Measurements from ENCODE around the gene PRRT2.
"Not testable (repeated sequence)": the region's sequence is repeated elsewhere in the genome, so short reads cannot be mapped to it uniquely, and the experiment has no call there.

PRRT2 gene

DNA sequence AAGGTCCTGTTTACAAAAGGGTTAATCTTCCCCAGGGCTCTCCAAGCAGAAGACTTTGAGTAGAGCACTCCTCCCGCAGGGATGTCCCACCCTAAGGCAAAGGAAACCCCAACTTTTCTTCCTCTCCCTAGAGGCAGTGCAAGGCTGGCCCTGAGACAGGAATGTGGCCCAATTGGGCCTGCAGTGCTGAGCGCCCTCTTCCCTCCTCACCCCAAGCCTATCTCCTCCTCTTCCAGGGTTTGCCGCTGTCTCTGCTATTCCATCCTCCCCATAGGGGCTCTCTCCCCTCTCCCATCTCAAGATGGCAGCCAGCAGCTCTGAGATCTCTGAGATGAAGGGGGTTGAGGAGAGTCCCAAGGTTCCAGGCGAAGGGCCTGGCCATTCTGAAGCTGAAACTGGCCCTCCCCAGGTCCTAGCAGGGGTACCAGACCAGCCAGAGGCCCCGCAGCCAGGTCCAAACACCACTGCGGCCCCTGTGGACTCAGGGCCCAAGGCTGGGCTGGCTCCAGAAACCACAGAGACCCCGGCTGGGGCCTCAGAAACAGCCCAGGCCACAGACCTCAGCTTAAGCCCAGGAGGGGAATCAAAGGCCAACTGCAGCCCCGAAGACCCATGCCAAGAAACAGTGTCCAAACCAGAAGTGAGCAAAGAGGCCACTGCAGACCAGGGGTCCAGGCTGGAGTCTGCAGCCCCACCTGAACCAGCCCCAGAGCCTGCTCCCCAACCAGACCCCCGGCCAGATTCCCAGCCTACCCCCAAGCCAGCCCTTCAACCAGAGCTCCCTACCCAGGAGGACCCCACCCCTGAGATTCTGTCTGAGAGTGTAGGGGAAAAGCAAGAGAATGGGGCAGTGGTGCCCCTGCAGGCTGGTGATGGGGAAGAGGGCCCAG, 1.0 kb downstream of the PRRT2 start:
- DNase-seq: no peak

DNA sequence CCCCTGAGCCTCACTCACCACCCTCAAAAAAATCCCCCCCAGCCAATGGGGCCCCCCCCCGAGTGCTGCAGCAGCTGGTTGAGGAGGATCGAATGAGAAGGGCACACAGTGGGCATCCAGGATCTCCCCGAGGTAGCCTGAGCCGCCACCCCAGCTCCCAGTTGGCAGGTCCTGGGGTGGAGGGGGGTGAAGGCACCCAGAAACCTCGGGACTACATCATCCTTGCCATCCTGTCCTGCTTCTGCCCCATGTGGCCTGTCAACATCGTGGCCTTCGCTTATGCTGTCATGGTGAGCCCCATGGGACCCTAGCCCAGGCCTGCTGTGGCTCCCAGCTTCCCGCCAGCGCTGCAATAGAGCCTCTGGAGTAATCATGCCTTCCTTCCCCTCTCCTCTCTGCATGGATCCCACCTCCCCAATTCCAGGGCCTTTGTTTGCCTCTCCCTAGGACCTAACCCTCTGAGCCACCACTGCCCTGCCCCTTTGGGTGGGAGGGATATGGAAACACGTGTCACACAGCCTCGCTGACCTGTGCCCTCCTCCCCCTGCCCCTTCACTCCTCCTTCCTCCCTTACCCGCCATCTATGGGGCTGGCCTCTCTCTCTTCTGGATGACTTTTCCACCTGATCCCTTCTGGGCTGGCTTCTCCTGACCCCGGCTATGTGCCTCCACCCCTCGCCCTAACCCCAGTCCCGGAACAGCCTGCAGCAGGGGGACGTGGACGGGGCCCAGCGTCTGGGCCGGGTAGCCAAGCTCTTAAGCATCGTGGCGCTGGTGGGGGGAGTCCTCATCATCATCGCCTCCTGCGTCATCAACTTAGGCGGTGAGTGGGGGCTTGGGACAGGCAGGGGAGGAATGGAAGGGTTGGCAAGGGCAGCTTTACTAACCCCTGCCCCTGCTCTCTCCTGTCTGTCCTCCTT, 1.9 kb downstream of the PRRT2 start:
- DNase-seq: no peak

DNA sequence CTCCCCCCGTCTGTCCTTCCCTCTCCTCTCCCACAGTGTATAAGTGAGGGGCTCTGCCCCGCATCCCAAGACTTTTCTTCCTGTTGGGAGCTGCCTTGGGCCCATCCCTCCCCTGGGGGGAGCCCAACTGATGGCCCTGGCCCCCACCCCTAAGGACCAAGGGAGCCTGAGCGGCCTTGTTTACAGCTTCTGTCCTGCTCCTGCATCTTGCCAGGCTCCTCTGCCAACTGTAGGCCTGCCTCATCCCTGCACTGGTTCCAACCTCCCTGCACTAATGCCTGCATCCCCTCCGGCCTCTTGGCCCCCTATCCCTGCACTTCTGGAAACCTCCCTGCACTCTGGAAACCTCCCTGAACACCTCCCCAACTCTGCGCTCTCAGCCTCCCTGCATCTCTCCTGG, 2.6 kb downstream of the PRRT2 start:
- DNase-seq: no peak

DNA sequence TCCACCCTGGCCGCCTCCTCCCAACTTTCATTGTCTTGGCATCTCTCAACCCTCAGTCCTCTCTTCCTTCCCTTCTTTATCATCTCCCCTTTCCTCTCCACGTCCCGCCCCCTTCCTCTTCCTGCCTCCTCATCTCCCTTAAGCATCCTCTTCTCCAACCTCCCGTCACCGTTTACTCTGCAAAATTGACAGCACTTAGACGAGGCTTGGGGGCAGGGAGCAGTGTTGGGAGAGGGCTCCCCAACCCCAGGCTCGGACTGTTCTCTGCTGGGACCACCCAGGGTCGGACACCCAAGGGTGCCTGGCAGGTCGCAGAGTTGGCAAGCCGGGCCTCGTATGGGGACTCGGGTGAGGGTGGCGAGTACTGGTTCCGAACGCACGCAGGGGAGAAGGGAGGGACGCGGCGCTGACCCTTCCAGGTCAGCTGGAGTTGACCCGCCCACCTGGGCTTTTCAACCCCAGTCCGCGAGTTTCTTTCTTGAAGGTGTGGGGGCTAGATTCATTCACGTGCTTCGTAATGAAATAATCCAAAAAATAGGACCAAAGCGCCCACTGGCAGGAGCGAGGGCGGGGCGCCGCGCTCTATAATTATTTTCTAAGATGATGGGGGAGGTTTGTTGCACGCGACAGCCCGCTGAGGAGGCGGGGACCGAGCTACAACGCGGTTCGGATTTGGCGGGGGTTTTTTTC, 3.2 kb downstream of the PRRT2 start:
- DNase-seq: peak; percentile 78

DNA sequence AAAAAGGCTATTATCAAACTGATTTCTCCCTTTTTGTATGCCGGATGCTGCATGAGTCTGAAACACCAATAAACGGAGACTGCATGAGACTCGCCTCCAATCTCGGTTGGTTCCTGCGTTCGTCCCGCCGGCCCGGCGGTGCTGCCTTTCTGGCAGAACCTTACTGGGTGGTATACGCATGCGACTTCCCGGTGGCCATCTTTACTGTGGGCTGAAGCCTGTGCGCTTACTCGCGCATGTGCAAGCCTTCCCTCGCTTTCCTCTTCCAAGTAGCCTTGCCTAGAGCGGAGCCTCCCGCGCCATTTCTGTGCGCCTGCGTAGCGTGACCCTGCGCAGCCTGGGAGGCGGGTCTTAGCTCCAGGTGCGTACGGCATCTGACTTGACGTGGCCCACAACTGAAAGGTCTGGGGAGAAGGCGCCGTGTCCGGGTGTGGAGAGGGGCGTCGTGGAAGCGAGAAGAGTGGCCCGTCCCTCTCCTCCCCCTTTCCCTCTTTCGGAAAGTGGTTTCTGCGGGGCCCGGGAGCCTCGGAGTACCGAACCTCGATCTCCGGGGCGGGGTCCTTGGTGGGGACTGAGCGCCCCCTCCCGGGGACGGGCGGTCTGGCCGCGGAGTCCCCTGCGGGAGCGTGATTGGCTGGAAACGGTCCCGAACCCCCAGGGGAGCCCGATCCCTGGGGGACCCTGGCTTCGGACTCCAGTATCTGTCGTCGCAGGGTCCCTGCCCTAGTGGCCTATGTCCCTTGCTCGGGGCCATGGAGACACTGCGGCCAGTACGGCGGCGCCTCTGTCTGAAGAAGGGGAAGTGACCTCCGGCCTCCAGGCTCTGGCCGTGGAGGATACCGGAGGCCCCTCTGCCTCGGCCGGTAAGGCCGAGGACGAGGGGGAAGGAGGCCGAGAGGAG, 4.0 kb downstream of the PRRT2 start, which contains the start of gene PAGR1:
Gene PAGR1 (plus strand): TSS at position 360 of the 901 bp plus-strand sequence. CDS start 374 bp downstream, at position 734.
- DNase-seq: peak; percentile 99

DNA sequence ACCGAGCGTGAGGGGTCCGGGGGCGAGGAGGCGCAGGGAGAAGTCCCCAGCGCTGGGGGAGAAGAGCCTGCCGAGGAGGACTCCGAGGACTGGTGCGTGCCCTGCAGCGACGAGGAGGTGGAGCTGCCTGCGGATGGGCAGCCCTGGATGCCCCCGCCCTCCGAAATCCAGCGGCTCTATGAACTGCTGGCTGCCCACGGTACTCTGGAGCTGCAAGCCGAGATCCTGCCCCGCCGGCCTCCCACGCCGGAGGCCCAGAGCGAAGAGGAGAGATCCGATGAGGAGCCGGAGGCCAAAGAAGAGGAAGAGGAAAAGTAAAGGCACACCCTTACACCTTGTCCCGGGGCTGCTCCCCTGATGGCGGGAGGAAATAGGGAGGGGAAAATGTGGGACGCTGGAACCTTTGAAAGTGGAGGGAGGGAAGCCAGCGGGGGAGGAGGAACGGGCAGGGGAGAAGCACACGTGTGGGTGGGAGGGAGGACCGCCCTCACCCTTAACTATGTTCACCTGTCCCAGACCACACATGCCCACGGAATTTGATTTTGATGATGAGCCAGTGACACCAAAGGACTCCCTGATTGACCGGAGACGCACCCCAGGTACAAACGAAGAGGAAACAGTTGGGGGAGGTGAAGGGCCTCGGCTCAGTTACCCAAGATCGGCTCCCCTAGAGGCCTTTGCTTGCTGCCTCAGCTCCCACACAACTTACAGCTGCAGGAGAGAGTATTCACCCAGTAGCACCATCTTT, 4.9 kb downstream of the PRRT2 start:
- peak; percentile 52 for DNase-seq

DNA sequence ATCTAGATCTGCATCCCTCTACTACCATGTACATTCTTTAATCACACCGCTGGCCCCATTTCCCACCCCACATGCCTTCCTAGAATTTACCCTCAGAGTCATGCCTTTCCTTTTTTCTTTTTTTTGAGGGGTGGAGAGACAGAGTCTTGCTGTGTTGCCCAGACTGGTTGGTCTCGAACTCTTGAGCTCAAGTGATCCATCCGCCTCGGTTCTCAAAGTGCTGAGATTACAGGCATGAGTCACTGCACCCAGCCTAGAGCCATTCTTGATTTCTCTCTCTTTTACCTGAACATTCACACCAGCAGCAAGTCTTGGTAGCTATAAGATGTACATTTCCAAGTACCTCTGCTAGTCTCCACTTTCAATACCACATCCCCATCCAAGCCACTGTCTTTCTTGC, 6.1 kb downstream of the PRRT2 start:
- no peak for DNase-seq

DNA sequence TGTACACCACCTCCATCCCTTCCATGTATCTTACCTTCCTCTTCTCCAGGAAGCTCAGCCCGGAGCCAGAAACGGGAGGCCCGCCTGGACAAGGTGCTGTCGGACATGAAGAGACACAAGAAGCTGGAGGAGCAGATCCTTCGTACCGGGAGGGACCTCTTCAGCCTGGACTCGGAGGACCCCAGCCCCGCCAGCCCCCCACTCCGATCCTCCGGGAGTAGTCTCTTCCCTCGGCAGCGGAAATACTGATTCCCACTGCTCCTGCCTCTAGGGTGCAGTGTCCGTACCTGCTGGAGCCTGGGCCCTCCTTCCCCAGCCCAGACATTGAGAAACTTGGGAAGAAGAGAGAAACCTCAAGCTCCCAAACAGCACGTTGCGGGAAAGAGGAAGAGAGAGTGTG, 7.5 kb downstream of the PRRT2 start:
- DNase-seq: no peak

DNA sequence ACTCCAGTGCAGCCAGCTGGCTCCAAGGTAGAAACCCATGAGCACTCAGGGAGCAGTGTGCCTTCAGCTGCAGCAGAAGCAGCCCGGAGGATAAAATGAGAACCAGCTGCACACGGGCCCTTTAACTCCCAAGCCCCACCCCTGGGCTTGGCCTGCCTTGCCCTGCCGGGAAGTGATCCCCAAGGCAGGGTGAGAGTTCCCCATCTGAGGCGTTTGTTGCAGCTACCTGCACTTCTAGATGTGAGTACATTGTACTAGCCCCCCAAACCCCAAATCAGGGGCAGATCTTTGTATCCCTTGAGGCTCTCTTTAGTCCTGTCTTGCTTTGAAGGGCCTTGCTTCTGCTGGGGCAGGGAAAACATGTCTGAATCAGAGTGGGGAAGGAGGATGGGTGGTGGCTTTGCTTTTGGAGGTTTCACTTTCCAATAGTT, 8.3 kb downstream of the PRRT2 start, which contains the start of gene MVP:
Gene MVP (plus strand): TSS at position 192 of the 431 bp plus-strand sequence. CDS start 10,088 bp downstream, outside the sequence.
- no peak for DNase-seq

DNA sequence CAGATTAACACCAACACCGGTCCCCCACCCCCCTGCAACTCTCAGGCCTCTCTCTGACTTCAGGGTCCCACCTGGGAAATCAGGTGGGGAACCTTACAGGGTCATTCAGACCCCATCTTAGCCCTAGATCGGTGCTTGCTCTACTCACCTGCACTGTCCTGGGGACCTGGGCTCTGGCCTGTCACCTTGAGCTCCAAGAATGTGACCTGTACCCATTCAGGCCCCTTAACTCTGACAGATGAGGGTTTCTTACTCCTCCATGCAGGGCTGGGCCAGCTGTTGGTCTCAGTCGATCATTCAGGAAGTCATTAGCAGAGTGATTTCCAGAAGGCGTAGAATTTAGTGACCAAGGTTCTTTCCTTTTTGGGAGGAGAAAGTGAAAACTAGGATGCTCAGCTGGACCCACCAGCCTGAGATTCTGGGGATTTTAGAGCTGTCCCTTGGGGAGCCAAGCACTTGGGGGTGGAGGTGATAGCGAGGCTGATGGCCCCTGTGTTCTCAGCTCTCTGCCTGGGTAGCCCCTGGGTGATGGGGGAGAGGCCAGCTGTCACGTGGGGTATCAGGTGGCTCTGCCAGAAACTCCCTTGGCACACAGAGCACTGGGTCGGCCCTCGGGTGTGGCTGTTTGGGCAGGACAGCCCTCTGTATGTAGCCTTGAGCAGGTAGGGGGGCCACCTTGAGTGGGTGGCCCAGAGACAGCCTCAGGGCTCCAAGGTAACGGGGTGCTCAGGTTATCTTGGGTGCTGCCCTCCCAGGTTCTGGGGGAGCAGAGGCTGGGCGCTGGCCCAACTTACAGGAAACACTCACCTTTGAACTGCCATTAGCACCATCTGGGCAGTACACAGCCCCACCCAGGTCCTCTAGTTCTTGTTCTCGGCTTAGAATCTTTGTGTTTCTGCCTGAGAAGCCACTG, 9.0 kb downstream of the PRRT2 start:
- no peak for DNase-seq

DNA sequence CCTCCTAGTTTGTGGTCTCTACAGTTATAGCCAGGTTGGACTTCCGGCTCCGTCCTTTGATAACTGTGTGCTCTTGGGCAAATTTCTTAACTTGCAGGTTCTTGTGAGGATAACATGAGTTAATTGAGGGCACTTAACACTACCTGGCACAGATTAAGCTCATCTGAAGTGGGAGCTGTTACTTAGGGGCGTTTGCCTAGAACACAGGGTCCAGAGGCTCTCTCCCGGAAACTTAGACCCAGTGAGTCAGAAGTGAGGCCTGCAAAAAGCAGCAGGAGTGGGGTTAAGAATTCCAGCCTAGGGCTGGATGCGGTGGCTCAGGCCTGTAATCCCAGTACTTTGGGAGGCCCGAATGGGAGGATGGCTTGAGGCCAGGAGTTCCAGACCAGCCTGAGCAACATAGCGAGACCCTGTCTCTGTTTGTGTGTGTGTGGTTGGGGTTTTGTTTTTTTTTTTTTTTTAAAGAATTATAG, 9.7 kb downstream of the PRRT2 start:
- DNase-seq: no peak

DNA sequence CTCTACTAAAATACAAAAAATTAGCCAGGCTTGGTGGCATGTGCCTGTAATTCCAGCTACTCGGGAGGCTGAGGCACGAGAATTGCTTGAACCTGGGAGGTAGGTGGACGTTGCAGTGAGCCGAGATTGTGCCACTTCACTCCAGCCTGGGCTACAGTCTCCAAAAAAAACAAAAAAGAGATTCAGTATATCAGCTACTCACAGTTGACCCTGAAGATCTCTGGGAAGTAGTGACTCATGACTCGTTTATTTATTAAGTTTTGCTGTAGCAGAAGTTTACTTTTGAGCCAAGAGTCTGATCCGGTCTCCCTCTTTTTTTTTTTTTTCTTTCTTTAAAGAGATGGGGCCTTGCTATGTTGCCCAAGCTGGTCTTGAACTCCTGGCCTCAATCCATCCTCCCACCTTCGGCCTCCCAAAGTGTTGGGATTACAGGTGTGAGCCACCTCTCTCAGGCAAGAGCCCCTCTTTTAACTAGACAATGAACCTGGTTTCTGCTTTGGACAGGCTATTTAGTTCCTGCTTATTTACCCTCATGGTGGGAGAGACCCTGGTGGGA, 12.7 kb downstream of the PRRT2 start:
- no peak for DNase-seq

DNA sequence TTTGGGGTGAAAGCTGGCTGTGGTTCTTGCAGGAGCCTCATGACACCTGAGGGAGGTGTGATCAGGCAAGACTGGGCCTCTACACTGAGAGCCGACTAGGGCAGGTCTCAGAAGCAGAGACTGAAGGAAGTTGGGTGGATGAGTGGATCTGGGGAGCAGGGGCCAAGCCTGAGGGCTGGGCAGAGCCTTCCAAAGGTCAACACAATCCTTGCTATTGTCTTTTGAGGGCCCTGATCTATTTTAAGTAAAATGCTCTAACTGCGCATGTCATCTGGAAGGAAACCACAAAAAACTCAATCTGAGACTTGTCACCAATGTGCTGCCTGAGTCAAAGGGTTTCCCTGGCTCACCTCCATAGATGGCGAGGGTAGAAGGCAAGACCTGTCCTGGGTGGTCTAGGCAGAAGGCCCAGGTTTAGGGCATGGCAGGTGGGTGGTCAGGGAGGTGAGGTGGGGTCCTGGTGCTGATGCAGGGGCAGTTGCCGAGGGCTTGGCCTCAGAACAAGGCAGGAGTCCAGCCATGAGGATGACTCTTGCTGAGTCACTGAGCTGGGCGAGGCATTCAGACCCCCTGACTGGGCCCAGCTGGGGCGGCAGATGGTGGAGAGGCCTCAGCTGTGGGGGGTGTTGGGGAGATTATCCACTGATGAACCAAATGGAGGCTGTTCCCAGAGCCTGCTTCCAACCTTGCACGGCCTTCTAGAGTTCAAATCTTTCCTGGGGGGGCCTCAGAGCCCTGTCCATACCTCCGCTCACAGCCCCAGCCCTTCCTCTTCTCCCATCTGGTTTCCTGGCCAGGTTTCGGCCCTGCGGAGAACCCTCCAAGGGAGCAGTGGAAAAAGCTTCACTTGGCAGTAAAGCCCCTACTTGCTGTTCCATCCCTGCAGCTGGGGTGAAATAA, 13.4 kb downstream of the PRRT2 start:
- DNase-seq: no peak

DNA sequence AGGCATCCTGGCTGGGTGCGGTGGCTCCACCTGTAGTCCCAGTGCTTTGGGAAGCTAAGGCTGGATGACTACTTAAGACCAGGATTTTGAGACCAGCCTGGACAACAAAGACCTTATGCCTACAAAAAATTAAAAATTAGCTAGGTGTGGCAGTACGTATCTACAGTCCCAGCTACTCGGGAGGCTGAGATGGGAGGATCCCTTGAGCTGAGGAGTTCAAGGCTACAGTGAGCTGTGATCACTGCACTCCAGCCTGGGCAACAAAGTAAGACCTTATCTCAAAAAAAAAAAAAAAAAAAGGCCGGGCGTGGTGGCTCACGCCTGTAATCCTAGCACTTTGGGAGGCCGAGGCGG, 14.3 kb downstream of the PRRT2 start:
- DNase-seq: no peak

DNA sequence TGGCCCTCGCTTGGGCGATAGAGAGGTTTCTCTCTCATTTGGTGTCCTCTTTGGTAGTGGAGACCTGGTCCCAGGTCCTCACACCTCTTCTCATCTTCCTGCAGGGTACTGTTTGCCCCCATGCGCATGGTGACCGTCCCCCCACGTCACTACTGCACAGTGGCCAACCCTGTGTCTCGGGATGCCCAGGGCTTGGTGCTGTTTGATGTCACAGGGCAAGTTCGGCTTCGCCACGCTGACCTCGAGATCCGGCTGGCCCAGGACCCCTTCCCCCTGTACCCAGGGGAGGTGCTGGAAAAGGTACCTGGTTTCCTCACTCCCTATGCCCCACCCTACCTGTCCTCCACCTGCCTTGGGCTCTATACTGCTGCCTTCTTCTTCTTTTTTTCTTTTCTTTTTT, 18.8 kb downstream of the PRRT2 start:
- DNase-seq: no peak

DNA sequence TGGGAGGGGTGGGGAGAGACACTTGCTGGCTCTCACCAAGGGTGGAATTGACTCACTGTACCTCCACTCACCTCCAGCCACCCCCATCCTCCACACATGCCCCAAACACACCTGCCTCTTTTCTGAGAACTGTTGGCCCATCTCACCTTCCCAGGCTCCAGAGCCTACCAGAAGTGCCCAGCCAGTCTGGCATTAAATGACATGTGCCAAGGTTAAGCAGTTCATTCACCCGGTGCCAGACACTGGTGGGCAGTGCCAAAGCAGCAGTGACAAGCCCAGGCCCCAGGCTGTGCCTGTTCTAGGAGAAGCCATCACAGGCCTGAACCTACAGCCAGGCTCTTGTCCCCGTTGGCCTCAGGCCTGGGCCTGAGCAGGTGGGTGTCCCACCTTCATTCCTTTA, 19.5 kb downstream of the PRRT2 start:
- DNase-seq: no peak

DNA sequence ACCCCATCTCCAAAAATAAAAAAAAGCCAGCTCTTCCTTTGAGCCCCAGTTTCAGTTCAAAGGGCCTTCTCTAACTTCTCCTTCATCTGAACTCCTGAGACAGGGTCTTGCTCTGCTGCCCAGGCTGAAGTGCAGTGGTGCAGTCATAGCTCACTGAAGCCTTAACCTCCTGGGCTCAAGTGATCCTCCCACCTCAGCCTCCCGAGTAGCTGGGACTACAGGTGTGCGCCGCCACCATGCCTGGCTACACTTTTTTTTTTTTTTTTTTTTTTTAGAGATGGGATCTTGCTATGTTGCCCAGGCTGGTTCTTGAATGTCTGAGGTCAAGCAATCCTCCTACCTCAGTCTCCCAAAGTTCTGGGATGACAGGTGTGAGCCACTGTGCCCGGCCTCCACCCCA, 21.2 kb downstream of the PRRT2 start:
- not testable (repeated sequence) for DNase-seq

DNA sequence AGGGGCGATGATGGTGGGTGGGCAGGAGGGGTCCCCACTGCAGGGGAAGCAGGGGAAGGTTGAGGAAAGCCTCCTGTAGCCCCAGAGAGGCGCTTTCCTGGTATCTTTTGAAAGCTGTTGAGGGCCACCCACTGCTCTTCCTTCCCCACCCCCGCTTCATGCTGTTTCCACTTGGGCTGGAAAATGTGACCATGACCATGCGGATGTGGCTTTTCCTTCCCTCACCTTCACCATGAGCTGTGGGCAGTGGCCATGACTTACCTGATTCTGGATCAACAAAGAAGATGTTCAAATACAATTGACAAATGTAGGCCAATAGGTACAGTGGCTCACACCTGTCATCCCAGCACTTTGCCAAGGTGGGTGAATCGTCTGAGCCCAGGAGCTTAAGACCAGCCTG, 22.1 kb downstream of the PRRT2 start:
- no peak for DNase-seq

DNA sequence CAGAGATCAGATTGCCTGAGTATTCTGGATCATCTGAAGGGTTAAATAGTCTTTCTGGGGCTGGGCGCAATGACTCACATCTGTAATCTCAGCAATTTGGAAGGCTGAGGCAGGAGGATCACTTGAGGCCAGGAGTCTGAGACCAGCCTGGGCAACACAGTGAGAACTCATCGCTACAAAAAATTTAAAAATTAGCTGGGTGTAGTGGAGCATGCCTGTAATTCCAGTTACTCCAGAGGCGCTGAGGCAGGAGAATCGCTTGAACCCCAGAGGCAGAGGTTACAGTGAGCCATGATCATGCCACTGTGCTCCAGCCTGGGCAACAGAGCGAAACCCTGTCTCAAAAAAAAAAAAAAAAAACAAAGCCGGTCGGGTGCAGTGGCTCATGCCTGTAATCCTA, 23.9 kb downstream of the PRRT2 start:
- DNase-seq: no peak
